Activated CD4-positive, alpha-beta T cell treated with anti-CD3 and anti-CD28 coated beads for 4 hours (primary cell): ENCODE results near the gene BAG2.

Experiments used
- DNase-seq, 2 donors: peaks; one replicate each; pipeline ENCODE4 v3.0.0-alpha.2; 2020

The BAG2 gene

DNA sequence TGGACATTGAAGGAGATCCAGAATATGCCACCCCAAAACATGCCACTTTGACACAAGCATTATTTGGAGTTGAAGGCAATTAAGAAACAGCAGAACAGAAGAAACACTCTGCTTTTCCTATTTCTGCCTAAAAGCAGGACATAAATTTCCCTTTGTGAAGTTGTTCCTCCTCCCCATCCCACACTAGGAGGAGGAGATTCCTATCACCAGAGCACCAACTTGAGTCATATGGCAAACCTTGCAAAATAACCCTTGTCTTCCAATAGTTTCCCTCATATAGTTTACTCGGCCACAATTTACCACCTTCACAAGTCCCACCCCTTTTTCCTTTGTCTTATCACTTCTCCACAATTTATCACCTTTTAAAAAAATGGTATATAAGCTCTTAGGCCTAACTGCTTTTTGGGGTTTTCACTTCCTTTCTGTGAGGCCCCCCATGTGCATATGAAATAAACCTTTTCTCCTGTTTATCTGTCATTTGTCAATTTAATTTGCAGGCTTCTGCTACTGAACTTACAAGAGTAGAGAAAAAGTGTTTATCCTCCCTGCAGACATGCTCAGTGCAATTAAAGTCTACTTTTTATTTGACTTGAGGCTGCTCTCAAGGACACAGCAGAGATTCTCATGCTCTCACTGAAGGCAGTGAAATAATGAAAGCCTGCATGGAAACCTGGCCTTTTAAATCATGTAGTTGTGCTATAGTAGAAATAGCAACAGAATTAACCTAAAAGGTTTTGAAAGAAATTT is 52.8 kb downstream of the BAG2 start:
- no peak for DNase-seq

- no peak for DNase-seq
These were observed 54.1 kb downstream of the BAG2 start for GRCh38 chr6:57226221-57226620.
